Hematopoietic multipotent progenitor cell (in vitro differentiated cells): ENCODE results near the gene NEDD4L. TPM values are rescaled to one million over a fixed set of nuclear protein-coding genes. Genes with fewer than 3 reads are reported as not detected.
"Not testable (repeated sequence)": the region's sequence is repeated elsewhere in the genome, so short reads cannot be mapped to it uniquely, and the experiment has no call there.

ENCODE experiments used
- DNase-seq, 3 donors: peaks; one replicate each; pipeline ENCODE4 v3.0.0-alpha.2; 2011 to 2015; ENCODE audit warnings: low read depth in 2 of 3, low spot score in 2 of 3
- total RNA-seq: library from RNA; depleted of rRNA; stranded (reverse); fragments of >200 nt; gene quantifications from one replicate; pipeline ENCODE4 v1.2.3, GENCODE V29; 2012

NEDD4L gene
- total RNA-seq, 1 donor, result 14.5 TPM

GRCh38 chr18:58144671-58145285, 100.8 kb downstream of the NEDD4L start:
- no peak for DNase-seq

GRCh38 chr18:58146099-58146498, 102.1 kb downstream of the NEDD4L start:
- DNase-seq, result no peak

- no peak for DNase-seq
Observed at GRCh38 chr18:58148954-58149471, 105.0 kb downstream of the NEDD4L start.

DNA sequence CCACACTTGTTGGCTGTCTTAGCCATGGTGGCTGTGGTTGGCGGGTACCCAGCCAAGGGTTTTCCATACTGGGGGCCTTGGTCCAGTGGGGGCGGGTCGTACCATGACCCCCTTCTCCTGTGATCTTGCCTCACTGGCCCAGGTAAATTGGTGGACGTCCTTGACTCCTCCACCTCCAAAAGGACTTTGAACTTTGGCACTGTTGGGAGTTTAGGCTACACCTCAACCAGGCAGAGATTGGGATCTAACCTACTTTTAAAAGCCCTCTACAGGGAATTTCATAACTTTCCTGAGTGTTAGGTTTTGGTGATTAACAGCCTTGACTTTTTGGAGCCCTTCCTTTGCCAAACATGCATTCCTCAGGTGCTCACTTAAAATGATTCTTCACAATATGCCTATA, 106.7 kb downstream of the NEDD4L start:
- DNase-seq, result no peak

DNA sequence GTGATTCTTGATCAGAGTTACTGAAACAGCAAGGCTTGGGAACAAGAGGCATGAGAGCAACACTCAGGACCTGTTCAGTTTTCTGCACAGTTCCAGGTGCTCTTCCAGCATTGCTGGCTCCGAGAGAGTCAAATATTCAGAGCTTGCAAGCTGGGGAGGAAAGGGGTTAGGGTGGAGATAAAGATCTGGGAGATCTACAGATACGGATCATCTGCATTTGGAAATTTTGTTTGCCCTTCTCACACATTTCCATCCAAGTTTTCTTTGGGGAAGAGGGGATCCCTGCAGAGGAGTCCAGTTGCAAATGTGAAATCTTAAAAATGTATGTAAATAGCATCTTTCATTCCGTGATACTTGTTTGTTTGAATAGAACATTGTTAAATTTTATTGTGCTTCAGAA, 108.2 kb downstream of the NEDD4L start:
- no peak for DNase-seq

DNA sequence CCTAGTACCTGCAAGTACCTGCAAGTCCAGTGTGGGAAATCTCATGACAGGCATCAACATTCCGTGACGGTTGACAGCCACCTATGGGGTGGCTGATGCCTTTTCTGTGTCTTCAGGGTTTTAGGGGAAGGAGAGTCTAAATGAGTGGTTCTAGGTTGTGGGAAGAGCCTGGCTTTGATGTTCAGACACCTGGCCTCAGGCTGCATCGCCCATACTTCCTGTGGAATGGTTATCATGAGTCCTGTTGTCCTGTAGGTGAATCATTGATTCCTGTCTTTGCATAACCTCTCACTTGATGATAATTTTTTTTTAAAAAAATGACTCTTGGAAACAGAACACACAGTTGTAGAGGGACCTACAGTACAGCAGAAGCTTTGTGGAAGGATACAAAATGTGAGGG, 108.9 kb downstream of the NEDD4L start:
- DNase-seq, result no peak

GRCh38 chr18:58156516-58156915, 112.5 kb downstream of the NEDD4L start:
- DNase-seq, result no peak

DNA sequence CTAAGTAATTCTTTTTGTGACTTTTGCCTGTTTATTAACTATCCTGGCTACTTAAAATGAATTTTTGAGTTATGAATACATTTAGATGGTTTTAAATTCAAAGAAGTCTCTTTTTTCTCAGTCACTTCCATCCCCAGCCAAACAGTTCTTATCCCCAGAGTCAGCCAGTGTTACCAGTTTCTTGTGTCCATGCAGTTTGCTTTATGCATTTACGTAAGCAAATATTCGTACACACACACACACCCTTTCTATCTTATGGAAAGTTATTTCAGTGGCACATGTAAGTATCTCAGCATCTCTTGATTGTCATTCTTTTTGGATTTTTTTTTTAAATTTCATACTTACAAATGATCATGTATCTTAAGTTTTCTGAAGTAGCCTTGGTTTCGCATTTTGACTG, 113.2 kb downstream of the NEDD4L start:
- no peak for DNase-seq

GRCh38 chr18:58158008-58158407, 114.0 kb downstream of the NEDD4L start:
- DNase-seq, result no peak

- DNase-seq, result no peak
Observed at GRCh38 chr18:58158459-58158858, 114.4 kb downstream of the NEDD4L start.

GRCh38 chr18:58161659-58162058, 117.6 kb downstream of the NEDD4L start:
- DNase-seq, result no peak

DNA sequence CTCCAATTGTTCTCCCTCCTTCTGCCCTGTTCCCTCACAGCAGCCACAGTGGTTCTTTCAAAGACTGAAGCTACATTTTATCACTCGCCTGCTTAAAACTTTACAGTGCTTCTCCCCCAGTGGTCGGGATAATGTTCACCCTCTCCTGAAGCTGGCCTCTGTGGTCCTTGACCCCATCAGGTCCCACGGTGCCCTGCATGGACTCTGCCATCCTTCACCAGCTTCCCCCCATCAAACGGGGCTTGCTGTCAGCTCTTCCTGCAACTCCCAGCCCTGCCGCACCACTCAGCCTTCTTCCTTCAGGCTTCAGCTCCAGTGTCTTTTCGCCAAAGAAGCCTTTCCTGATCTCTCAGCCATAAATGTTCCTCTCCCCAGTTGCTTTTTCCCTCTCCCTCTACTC, 118.1 kb downstream of the NEDD4L start:
- no peak for DNase-seq

DNA sequence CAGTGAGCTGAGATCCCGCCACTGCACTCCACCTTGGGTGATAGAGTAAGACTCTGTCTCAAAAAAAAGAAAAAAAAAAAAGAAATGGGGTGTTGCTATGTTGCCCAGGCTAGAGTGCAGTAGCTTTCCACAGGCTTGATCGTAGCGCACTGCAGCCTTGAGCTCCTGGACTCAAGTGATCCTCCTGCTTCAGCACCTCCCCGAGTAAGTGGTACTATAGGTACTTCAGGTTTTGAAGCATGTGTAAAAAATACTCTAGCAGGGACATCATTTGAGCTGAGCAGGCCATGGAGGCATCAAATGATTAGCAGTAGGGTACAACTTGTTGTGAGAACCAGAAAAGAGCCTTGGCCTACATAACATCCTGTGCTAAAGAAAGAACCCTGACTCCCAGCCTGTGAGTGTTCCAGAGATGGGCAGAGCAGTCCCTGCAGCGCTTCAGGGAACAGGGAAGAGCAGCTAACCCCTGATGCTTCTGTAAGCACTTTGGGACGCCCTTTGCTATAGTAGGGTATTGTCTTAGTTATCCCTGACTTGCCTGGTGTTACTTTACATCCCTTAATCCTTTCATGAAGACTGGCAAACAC, 119.1 kb downstream of the NEDD4L start:
- DNase-seq, result no peak

- no peak for DNase-seq
Observed at GRCh38 chr18:58166278-58166844, 122.3 kb downstream of the NEDD4L start.

DNA sequence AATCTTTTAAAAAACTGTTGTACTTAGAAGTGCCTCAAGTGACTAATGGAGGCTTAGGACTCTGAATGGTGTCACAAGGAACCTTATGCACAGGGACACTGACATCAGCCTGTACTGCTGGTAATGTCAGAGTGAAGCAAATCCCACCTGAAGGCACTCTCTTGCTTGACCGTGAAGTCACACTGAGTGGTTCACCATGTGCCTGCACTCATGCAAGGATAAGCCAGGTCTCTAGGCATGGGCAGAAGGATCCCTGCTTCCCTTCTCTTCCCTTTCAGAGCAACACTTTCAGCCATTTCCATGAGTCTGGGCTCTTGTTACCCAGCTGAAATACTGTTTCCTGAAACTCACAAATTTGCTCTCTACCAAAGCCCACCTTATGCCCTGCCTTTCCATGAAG, 123.0 kb downstream of the NEDD4L start:
- DNase-seq, result no peak

DNA sequence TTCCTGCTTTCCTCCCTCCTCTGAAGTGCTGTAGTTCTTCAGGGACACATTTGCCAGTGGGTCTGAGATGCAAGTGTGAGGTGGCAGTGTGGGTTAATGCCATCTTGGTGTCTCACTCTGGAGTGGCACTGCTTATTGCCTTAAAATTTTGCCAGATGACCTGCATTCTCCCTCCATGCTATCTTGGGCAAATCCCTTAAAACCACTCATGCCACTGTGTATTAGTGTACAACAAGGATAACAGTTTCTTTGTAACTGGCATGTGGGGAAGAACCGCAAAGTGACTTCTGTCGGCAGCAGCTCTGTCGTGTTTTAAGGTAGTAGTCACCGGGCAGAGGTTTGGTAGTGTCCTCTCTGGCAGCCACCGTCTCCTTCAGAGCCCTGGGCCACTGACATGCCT, 124.2 kb downstream of the NEDD4L start:
- no peak for DNase-seq

- DNase-seq, result no peak
Observed at GRCh38 chr18:58168993-58169392, 125.0 kb downstream of the NEDD4L start.

GRCh38 chr18:58169472-58169871, 125.4 kb downstream of the NEDD4L start:
- no peak for DNase-seq

DNA sequence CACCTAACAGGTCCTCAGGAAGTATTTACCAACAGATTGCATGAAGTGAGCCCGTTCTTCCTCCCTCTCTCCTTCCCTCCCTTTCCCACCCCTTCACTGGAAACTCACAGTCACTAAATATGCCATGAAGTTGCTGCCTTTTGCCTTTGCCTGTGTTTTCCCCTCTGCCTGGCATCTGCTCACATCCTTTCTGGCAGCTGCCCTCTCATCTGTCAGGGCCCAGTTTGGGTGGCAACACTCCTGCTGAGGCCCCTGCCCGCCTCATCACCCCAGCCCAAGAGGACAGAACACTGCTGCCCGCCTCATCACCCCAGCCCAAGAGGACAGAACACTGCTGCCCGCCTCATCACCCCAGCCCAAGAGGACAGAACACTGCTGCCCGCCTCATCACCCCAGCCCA, 126.0 kb downstream of the NEDD4L start:
- DNase-seq, result not testable (repeated sequence)

DNA sequence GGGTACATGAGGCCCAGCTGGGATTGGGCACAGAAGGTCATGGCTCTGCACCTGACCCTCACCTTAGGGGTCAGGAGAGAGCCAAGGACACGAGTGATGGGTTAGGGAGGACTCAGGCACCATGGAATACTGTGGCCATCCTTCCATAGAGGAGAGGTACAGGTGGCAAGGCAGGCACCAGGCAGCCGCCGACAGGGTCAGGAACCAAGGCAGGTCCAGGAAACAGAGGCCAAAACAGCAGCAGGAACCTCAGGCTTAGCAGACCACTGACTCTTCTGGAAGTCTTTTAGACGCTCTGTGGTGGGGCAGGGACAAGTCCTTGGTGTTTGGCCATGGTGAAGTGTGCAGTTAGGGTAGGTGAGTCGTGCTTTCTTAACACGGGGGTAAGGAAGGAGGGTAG, 128.0 kb downstream of the NEDD4L start:
- DNase-seq, result no peak

DNA sequence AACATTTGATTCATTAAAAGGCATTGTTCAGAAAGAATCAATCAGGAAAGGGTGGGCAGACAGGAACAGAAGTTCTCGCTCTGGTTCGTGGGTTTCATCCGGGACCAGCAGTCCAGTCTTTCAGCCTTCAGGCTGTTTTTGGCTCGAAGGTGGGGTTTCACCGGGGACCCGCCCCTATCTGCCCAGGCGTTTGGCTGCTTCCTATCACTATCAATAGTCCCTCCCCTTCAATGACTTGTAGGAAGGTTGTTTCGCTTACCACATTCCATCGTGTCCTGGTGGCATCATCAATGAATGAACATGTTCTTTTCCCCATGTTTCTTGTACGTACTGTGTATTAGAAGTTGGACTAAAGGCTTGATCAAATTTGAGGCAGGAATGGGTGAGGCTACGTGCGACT, 130.3 kb downstream of the NEDD4L start:
- no peak for DNase-seq

- no peak for DNase-seq
Observed at GRCh38 chr18:58175122-58175785, 131.2 kb downstream of the NEDD4L start.
